ENCODE data around the gene CYFIP2. TPM values are rescaled to one million over a fixed set of nuclear protein-coding genes. Genes with fewer than 3 reads are reported as not detected.

CYFIP2 gene
- total and polyA plus RNA-seq, 2 of the 13 experiments (the other 11 are each of a cell fraction or from before 2014, with no cell fraction given), result 22.6 to 30.3 TPM

GRCh38 chr5:157288405-157289163, 22.7 kb downstream of the CYFIP2 start (continued):
- no peak for TF ChIP-seq ZNF883 (CRISPR knock-in tag; IDR thresholded peaks at IDR 0.05; ENCODE audit: not compliant biosample characterization)
- TF ChIP-seq NFAT5 (CRISPR knock-in tag; IDR thresholded peaks at IDR 0.05), result no peak
- no peak for TF ChIP-seq NONO (IDR thresholded peaks at IDR 0.05)
- TF ChIP-seq NONO (CRISPR knock-in tag; conservative IDR thresholded peaks at IDR 0.05), result no peak
- no peak for TF ChIP-seq ZNF772 (CRISPR knock-in tag; IDR thresholded peaks at IDR 0.05)
- TF ChIP-seq NFKB2 (CRISPR knock-in tag; IDR thresholded peaks at IDR 0.05; ENCODE audit: borderline replicate concordance), result no peak
- no peak for TF ChIP-seq KAT2B (IDR thresholded peaks at IDR 0.05; ENCODE audit: borderline replicate concordance, low read depth, low read length)
- no peak for TF ChIP-seq HINFP (CRISPR knock-in tag; IDR thresholded peaks at IDR 0.05; ENCODE audit: low read depth)
- TF ChIP-seq REXO4 (CRISPR knock-in tag; IDR thresholded peaks at IDR 0.05; ENCODE audit: borderline replicate concordance), result no peak
- TF ChIP-seq ZNF20 (CRISPR knock-in tag; IDR thresholded peaks at IDR 0.05), result no peak
- TF ChIP-seq ZNF513 (CRISPR knock-in tag; conservative IDR thresholded peaks at IDR 0.05), result no peak
- TF ChIP-seq DRAP1 (CRISPR knock-in tag; IDR thresholded peaks at IDR 0.05), result no peak
- TF ChIP-seq ZFP62 (CRISPR knock-in tag; IDR thresholded peaks at IDR 0.05), result no peak
- TF ChIP-seq NR2F2 (IDR thresholded peaks at IDR 0.05; ENCODE audit: borderline replicate concordance, low read depth), result 0 out of 2 replicates have a peak, but pooled peaks have one; percentile 63
- TF ChIP-seq HMG20A (CRISPR knock-in tag; IDR thresholded peaks at IDR 0.05; ENCODE audit: borderline replicate concordance), result peak; percentile 53; the same call in 1 of the 2 replicates
- TF ChIP-seq ARNT (IDR thresholded peaks at IDR 0.05), result no peak
- TF ChIP-seq ZNF816 (CRISPR knock-in tag; IDR thresholded peaks at IDR 0.05; ENCODE audit: borderline replicate concordance), result no peak
- no peak for TF ChIP-seq TMF1 (CRISPR knock-in tag; IDR thresholded peaks at IDR 0.05; ENCODE audit: low read depth)
- TF ChIP-seq ZNF678 (CRISPR knock-in tag; IDR thresholded peaks at IDR 0.05), result no peak
- no peak for TF ChIP-seq ZFP36 (IDR thresholded peaks at IDR 0.05; ENCODE audit: borderline replicate concordance, low read depth, low read length, partially characterized antibody)
- TF ChIP-seq FLYWCH1 (CRISPR knock-in tag; IDR thresholded peaks at IDR 0.05), result no peak
- TF ChIP-seq TBX3 (IDR thresholded peaks at IDR 0.05; ENCODE audit: borderline replicate concordance), result no peak
- no peak for TF ChIP-seq ZNF737 (CRISPR knock-in tag; IDR thresholded peaks at IDR 0.05; ENCODE audit: borderline replicate concordance)
